ENCODE results near the gene LINC00237.

LINC00237 gene

GRCh38 chr20:21092806-21093205, 13.4 kb downstream of the LINC00237 start:
- Histone ChIP-seq H2AFZ (ENCODE audit: low read length) (no peak overlapping the region), H3K27ac (ENCODE audit: low read length) (no peak overlapping the region), H3K9me2 (replicated peaks; ENCODE audit: insufficient read depth, low read length) (no peaks in the 10 kb centered on the region), H4K20me1 (ENCODE audit: insufficient read depth, low read length) (no peaks in the 10 kb centered on the region), H3K4me3 (ENCODE audit: low read length) (no peak overlapping the region), H3K79me2 (ENCODE audit: low read length) (no peaks in the 10 kb centered on the region), H3K9me3 (replicated peaks; ENCODE audit: insufficient read depth, low read length) (no peaks in the 10 kb centered on the region), H3K4me2 (ENCODE audit: low read depth, low read length) (no peak overlapping the region), H3K36me3 (replicated peaks; ENCODE audit: insufficient read depth, low read length) (no peaks in the 10 kb centered on the region), H3K27me3 (replicated peaks; ENCODE audit: insufficient read depth, low read length) (0 out of 2 replicates have a peak, but pooled peaks cover 4% of the 10 kb centered on the region), H3F3A (ENCODE audit: insufficient read depth, low read length) (no peaks in the 10 kb centered on the region), H3K4me1 (ENCODE audit: low read length) (no peaks in the 10 kb centered on the region), H3K9ac (ENCODE audit: low read length) (no peak overlapping the region)
- TF ChIP-seq EZH2 (optimal IDR thresholded peaks at IDR 0.05; ENCODE audit: low read depth, low read length) (no peak), CTCF (IDR thresholded peaks at IDR 0.05; ENCODE audit: low read length) (no peak)
- DNase-seq = no peak

DNA sequence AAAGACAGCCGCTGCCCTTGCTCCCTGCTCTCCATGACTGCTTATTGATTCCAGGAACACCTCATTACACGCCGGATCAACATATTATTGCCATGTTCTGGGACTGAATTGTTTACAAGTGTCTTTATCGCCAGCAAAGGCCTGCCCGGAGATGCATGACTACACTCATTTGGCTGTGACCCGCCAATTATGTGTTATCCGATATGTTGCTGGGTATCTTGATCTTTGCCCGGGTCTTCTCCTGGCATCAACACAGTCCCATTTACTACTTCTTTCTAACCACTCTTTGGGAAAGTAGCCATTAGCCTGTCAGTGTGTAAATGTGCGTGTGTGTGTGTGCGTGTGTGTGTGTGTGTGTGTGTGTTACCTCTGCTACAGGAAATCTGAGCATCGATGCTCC, 15.4 kb downstream of the LINC00237 start:
- H3K27ac ChIP-seq (ENCODE audit: low read length) = no peak overlapping the region
- no peak for DNase-seq
- no peak overlapping the region for H3K4me2 ChIP-seq (ENCODE audit: low read depth, low read length)
- TF ChIP-seq EZH2 (optimal IDR thresholded peaks at IDR 0.05; ENCODE audit: low read depth, low read length) (no peak), EZH2phosphoT487 (IDR thresholded peaks at IDR 0.05; ENCODE audit: low read length) (no peak), CTCF (IDR thresholded peaks at IDR 0.05; ENCODE audit: low read length) (no peak)
- H3K4me1 ChIP-seq (ENCODE audit: low read length) = no peaks in the 10 kb centered on the region
- no peaks in the 10 kb centered on the region for H3K79me2 ChIP-seq (ENCODE audit: low read length)
- H3K27me3 ChIP-seq (replicated peaks; ENCODE audit: insufficient read depth, low read length) = no peaks in the 10 kb centered on the region
- no peaks in the 10 kb centered on the region for H4K20me1 ChIP-seq (ENCODE audit: insufficient read depth, low read length)
- H3K9ac ChIP-seq (ENCODE audit: low read length) = no peak overlapping the region
- no peaks in the 10 kb centered on the region for H3F3A ChIP-seq (ENCODE audit: insufficient read depth, low read length)
- no peaks in the 10 kb centered on the region for H3K36me3 ChIP-seq (replicated peaks; ENCODE audit: insufficient read depth, low read length)
- H3K4me3 ChIP-seq (ENCODE audit: low read length) = no peak overlapping the region
- no peaks in the 10 kb centered on the region for H3K9me2 ChIP-seq (replicated peaks; ENCODE audit: insufficient read depth, low read length)
- no peaks in the 10 kb centered on the region for H3K9me3 ChIP-seq (replicated peaks; ENCODE audit: insufficient read depth, low read length)
- no peak overlapping the region for H2AFZ ChIP-seq (ENCODE audit: low read length)

DNA sequence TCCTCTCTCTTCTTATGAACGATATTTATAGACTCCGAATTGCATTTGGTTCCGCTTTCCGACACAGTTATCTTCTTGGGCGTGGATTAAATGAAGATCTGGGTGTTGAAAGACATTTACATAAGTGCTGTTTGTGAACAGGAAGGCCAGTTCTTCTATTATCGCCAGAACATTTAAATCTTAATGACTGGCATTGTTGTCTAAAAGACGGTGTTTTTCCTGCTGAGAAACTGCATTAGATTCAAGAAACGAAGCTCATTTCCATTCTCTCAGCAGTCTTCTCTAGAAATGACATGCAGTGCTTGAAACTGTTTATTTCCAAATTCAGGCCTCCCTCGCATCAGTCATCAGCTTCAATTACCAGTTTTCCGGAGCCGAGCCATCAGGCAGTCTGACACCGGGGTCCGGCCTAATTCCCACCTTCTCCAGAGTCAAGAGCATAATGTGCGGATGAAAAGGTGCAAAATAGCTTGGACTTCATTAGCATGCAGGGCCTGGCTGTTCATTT, 16.0 kb downstream of the LINC00237 start:
- H3K27me3 ChIP-seq (replicated peaks; ENCODE audit: insufficient read depth, low read length) = no peaks in the 10 kb centered on the region

More for the DNA sequence above, 16.0 kb downstream of the LINC00237 start:
- Histone ChIP-seq H3K9me3 (replicated peaks; ENCODE audit: insufficient read depth, low read length) (no peaks in the 10 kb centered on the region), H3K27ac (ENCODE audit: low read length) (no peak overlapping the region), H3F3A (ENCODE audit: insufficient read depth, low read length) (no peaks in the 10 kb centered on the region), H2AFZ (ENCODE audit: low read length) (no peak overlapping the region), H3K79me2 (ENCODE audit: low read length) (no peaks in the 10 kb centered on the region), H3K4me1 (ENCODE audit: low read length) (no peaks in the 10 kb centered on the region), H3K9me2 (replicated peaks; ENCODE audit: insufficient read depth, low read length) (no peaks in the 10 kb centered on the region), H3K36me3 (replicated peaks; ENCODE audit: insufficient read depth, low read length) (no peaks in the 10 kb centered on the region), H4K20me1 (ENCODE audit: insufficient read depth, low read length) (no peaks in the 10 kb centered on the region), H3K4me2 (ENCODE audit: low read depth, low read length) (no peak overlapping the region), H3K9ac (ENCODE audit: low read length) (no peak overlapping the region), H3K4me3 (ENCODE audit: low read length) (no peak overlapping the region)
- DNase-seq = no peak
- no peak for TF ChIP-seq EZH2phosphoT487 (IDR thresholded peaks at IDR 0.05; ENCODE audit: low read length)
- no peak for TF ChIP-seq EZH2 (optimal IDR thresholded peaks at IDR 0.05; ENCODE audit: low read depth, low read length)
- TF ChIP-seq CTCF (IDR thresholded peaks at IDR 0.05; ENCODE audit: low read length) = no peak

Data from MM.1S (cell line).